IPS-18c (cell line): ENCODE measurements around the gene CCDC106.

Experiments
- H3K4me3 ChIP-seq: 2 replicates; pipeline ENCODE4 v1.7.0; 2013; ENCODE audit warnings: low read depth, mild to moderate bottlenecking, low read length, moderate library complexity; ENCODE audit not compliant: insufficient read depth
- H3K9me3 ChIP-seq: one replicate; pipeline ENCODE4 v1.6.1; 2013; ENCODE audit warnings: mild to moderate bottlenecking, low read length, moderate library complexity; ENCODE audit not compliant: control insufficient read depth, insufficient read depth

Gene CCDC106

GRCh38 chr19:55611300-55611982 is 36.6 kb upstream of the CCDC106 start:
- H3K4me3 ChIP-seq = no peak overlapping the region
- H3K9me3 ChIP-seq = no peaks in the 10 kb centered on the region

DNA sequence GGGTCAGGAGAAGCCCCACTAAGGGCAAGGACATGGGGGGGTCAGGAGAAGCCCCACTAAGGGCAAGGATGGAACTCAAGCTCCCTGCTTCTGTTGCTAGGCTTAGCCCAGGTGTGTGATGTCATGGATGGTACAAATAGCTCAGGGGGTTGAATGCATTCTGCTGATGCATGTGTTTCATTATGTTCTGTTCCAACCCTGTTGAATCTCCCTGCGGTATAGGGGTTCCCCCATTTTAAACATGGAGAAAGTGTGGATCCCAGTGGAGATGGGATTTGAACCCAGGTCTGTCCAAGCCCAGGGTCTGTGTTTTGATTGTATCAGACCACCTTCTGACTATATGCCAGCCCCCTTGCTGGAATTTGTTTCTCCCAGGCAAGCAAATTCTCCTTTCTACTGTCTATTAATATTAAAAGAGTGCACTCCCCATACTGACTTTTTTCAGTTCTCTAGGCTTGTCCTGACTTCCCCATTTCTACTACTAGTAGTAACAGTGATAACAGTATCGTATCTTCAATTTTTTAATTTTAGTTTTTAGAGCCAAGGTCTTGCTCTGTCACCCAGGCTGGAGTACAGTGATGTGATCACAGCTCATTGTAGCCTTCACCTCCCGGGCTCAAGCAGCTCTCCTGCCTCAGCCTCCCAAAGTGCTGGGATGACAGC is 35.9 kb upstream of the CCDC106 start:
- no peak overlapping the region for H3K4me3 ChIP-seq
- H3K9me3 ChIP-seq = no peaks in the 10 kb centered on the region

DNA sequence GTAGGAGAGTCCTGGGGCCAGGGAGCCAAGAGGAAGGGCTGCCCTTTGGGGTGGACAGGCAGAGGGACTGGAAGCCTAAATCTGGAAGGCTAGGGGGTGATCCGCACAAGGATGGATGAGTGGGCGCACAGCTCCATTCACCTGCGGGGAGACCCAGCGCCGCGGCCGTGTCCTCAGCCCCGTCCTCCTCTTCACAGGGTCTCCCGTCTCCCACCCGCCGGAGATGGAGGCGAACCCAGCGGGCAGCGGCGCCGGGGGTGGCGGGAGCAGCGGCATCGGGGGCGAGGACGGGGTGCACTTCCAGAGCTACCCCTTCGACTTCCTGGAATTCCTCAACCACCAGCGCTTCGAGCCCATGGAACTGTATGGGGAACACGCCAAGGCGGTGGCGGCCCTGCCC is 34.6 kb upstream of the CCDC106 start:
- Histone ChIP-seq H3K9me3 (peaks cover 3% of the 10 kb centered on the region), H3K4me3 (no peak overlapping the region)

- peaks cover 3% of the 10 kb centered on the region for H3K9me3 ChIP-seq
- no peak overlapping the region for H3K4me3 ChIP-seq
These were observed 33.9 kb upstream of the CCDC106 start for GRCh38 chr19:55613930-55614710.

GRCh38 chr19:55614711-55615542 is 33.1 kb upstream of the CCDC106 start:
- Histone ChIP-seq H3K9me3 (peaks cover 3% of the 10 kb centered on the region), H3K4me3 (no peak overlapping the region)

GRCh38 chr19:55615543-55616394 is 32.2 kb upstream of the CCDC106 start:
- Histone ChIP-seq H3K4me3 (no peak overlapping the region), H3K9me3 (peaks cover 3% of the 10 kb centered on the region)

DNA sequence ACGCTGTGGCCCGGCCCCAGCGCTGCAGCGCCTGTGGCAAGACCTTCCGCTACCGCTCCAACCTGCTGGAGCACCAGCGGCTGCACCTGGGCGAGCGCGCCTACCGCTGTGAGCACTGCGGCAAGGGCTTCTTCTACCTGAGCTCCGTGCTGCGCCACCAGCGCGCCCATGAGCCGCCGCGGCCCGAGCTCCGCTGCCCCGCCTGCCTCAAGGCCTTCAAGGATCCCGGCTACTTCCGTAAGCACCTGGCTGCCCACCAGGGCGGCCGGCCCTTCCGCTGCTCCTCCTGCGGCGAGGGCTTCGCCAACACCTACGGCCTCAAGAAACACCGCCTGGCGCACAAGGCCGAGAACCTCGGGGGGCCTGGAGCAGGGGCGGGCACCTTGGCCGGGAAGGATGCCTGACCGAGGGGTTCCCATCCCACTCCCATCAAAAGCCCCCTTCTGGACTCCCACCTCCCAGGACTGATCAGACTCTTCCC is 31.6 kb upstream of the CCDC106 start:
- Histone ChIP-seq H3K9me3 (peaks cover 3% of the 10 kb centered on the region), H3K4me3 (no peak overlapping the region)

DNA sequence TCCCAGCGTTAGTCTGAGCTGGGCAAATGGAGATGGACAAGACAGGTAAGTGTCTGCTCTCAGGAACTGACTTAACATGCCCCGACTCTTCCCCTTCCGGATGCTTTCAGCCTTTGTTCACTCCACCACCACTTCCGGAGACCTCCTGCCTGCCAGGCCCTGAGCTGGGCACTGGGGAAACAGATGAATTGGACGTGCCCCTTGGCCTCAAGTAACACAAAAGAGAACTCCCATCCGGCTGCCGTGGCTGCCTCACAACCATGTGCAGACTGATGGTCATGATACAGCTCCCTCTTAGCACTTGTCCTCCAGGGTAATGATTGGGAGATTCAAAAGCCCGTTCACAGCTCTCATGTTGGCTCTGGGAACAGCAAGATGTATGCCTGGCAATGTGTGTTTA is 30.6 kb upstream of the CCDC106 start:
- Histone ChIP-seq H3K9me3 (peaks cover 3% of the 10 kb centered on the region), H3K4me3 (no peak overlapping the region)

- peaks cover 3% of the 10 kb centered on the region for H3K9me3 ChIP-seq
- no peak overlapping the region for H3K4me3 ChIP-seq
These were observed 29.6 kb upstream of the CCDC106 start for GRCh38 chr19:55618426-55618825.

- H3K4me3 ChIP-seq = no peak overlapping the region
- peaks cover 3% of the 10 kb centered on the region for H3K9me3 ChIP-seq
These were observed 28.7 kb upstream of the CCDC106 start for GRCh38 chr19:55619286-55619685.

- Histone ChIP-seq H3K4me3 (no peak overlapping the region), H3K9me3 (peaks cover 3% of the 10 kb centered on the region)
These were observed 27.4 kb upstream of the CCDC106 start for GRCh38 chr19:55620410-55621204.

DNA sequence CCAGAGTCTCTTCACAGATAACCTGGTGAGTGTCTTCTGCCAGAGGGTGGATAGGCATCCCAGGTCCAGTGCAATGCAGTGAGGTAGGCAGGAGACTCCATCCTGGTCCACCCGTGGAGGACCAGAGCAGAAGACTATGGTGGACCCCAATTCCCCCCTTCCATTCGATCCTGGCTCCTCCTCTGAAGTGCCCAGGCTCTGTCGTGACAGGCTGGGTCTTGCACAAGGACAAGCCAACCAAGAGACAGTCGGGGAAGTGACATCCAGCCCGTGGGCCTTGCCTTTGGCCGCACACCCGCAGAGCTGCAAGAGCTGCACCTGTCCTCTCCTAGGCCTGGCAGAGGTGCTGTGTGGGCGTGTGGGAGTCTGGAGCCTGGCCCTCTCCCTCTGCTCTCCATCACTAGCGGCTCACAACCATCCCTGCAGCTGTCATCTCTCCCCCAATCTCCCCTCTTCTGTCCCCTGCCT is 26.8 kb upstream of the CCDC106 start:
- peaks cover 3% of the 10 kb centered on the region for H3K9me3 ChIP-seq
- no peak overlapping the region for H3K4me3 ChIP-seq

GRCh38 chr19:55621673-55622231 is 26.3 kb upstream of the CCDC106 start:
- H3K9me3 ChIP-seq = peaks cover 3% of the 10 kb centered on the region
- H3K4me3 ChIP-seq = no peak overlapping the region

GRCh38 chr19:55622242-55622969 is 25.6 kb upstream of the CCDC106 start:
- no peak overlapping the region for H3K4me3 ChIP-seq

GRCh38 chr19:55623130-55623529 is 24.9 kb upstream of the CCDC106 start:
- Histone ChIP-seq H3K4me3 (no peak overlapping the region), H3K9me3 (no peaks in the 10 kb centered on the region)

More at GRCh38 chr19:55622242-55622969, 25.6 kb upstream of the CCDC106 start:
- peaks cover under 1% of the 10 kb centered on the region for H3K9me3 ChIP-seq
